Smooth muscle cell (in vitro differentiated cells): ENCODE results near the gene C17orf107. TPM values are rescaled to one million over a fixed set of nuclear protein-coding genes. Genes with fewer than 3 reads are reported as not detected.

ENCODE experiments used
- DNase-seq: peaks from one replicate; lab custom pipeline; 2025; ENCODE audit not compliant: unreplicated experiment; lab: John Stamatoyannopoulos, UW
- H2AFZ ChIP-seq: fragments of 200-600 bp; sonication (generic); 2 replicates; pipeline ENCODE4 v1.6.0; 2016; ENCODE audit warnings: antibody characterized with exemption, low read depth, mild to moderate bottlenecking
- H3F3A ChIP-seq: fragments of 200-600 bp; sonication (generic); 2 replicates; pipeline ENCODE4 v1.6.0; 2017; ENCODE audit warnings: antibody characterized with exemption, low read depth
- H3K27ac ChIP-seq: fragments of 200-600 bp; sonication (generic); 2 replicates; pipeline ENCODE4 v1.5.1; 2016; ENCODE audit warnings: low read depth, mild to moderate bottlenecking
- H3K27me3 ChIP-seq: fragments of 200-600 bp; sonication (generic); 2 replicates; pipeline ENCODE4 v1.6.1; 2016; ENCODE audit warnings: low read depth, mild to moderate bottlenecking
- H3K36me3 ChIP-seq: fragments of 200-600 bp; sonication (generic); 2 replicates; pipeline ENCODE4 v1.5.1; 2016; ENCODE audit warnings: low read depth
- H3K4me1 ChIP-seq: fragments of 200-600 bp; sonication (generic); 2 replicates; pipeline ENCODE4 v1.5.1; 2016; ENCODE audit warnings: low read depth
- H3K4me2 ChIP-seq: fragments of 200-600 bp; sonication (generic); 2 replicates; pipeline ENCODE4 v1.6.0; 2016; ENCODE audit warnings: mild to moderate bottlenecking
- H3K4me3 ChIP-seq: fragments of 200-600 bp; sonication (generic); 2 replicates; pipeline ENCODE4 v1.5.1; 2016; ENCODE audit warnings: mild to moderate bottlenecking
- H3K79me2 ChIP-seq: fragments of 200-600 bp; sonication (generic); 2 replicates; pipeline ENCODE4 v1.6.0; 2016; ENCODE audit warnings: low read depth, mild to moderate bottlenecking
- H3K9ac ChIP-seq: fragments of 200-600 bp; sonication (generic); 2 replicates; pipeline ENCODE4 v1.6.0; 2016; ENCODE audit warnings: low read depth
- H3K9me3 ChIP-seq: fragments of 200-600 bp; sonication (generic); replicated peaks from 2 replicates; pipeline ENCODE4 v1.5.1; 2016; ENCODE audit warnings: low read depth
- H4K20me1 ChIP-seq: fragments of 200-600 bp; sonication (generic); 2 replicates; pipeline ENCODE4 v1.6.0; 2016; ENCODE audit warnings: low read depth
- CTCF ChIP-seq: fragments of 200-600 bp; sonication (generic); IDR thresholded peaks from 2 replicates; pipeline ENCODE4 v1.5.1; 2017; ENCODE audit warnings: borderline replicate concordance, mild to moderate bottlenecking, antibody characterized with exemption; ENCODE audit not compliant: insufficient read depth, poor library complexity, severe bottlenecking
- WGBS: methylation state at CpG from one replicate; pipeline ENCODE4 v1.1.7; 2016; ENCODE audit warnings: low lambda C conversion rate; 5-methylcytosine and 5-hydroxymethylcytosine counted together
- polyA plus RNA-seq: library from polyadenylated mRNA; unstranded; fragments of >200 nt; fragmentation: Nextera tagmentation; extraction: Ambion mirVana; gene quantifications from 2 replicates; pipeline ENCODE4 v1.2.1, GENCODE V29; 2016
- total RNA-seq: library from RNA; depleted of rRNA; stranded (reverse); fragments of >200 nt; gene quantifications from 2 replicates; pipeline ENCODE4 v1.2.3, GENCODE V29; 2014

The C17orf107 gene
- total and polyA plus RNA-seq, 2 experiments from 2014 or later, result 5.0 to 10.7 TPM

DNA sequence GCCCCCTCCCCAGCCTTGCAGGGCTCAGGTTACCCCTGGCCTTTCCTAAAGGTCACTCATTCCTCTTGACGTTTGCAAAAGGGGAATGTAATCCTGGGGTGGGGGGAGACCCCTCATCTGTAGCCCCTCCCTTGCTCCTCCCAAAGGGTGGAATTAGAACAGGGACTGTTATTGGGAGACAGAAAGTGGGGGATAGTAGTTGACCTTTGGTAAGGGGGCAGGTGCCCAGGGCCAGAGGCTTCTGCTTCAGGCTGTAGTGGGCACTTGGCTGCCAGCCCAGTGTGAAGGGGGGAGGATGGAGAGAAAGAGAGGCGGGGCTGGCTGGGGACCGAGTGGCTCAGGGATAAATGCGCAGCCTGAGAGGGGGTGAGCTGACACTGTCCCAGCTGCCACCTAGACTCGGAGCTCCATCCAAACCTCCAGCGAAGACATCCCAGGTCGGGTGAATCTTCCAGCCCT, 51.4 kb downstream of the C17orf107 start, which contains the start of gene ENO3:
TSS of gene ENO3 (plus strand) at position 374 of the 459 bp plus-strand sequence. CDS start 711 bp downstream, outside the sequence.
- Histone ChIP-seq H3K9ac (peak within 1 kb of the TSS; percentile 72), H4K20me1 (peaks cover 20% of the 10 kb centered on the region), H3K27me3 (no peaks in the 10 kb centered on the region), H3K4me1 (peaks cover 29% of the 10 kb centered on the region), H3K4me2 (peak within 1 kb of the TSS; percentile 90), H3K9me3 (no peaks in the 10 kb centered on the region), H3K4me3 (peak within 1 kb of the TSS; percentile 96), H2AFZ (peak within 1 kb of the TSS; percentile 74), H3K27ac (peak within 1 kb of the TSS; percentile 96), H3K36me3 (no peaks in the 10 kb centered on the region), H3K79me2 (peaks cover 24% of the 10 kb centered on the region), H3F3A (peaks cover 22% of the 10 kb centered on the region)
- WGBS, result 42% methylated on average over 6 of the region's 7 CpGs
- DNase-seq, result no peak
- TF ChIP-seq CTCF, result no peak

DNA sequence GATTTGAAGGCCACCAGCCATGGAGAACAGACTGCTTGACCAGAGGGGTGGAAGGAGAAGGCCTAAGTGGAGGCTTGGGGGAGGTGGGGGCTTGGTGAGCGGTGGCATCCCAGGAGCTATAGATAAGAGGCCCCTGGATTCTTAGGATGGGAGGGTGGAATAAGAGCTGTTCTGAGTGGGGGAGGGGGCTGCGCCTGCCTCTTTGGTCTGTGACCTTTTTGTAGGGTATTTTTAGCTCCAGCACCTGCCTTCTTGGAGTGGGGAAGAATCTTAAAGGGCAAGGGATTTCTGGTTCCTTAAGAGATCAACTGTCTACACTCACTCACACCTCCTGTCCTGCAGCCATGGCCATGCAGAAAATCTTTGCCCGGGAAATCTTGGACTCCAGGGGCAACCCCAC, 52.1 kb downstream of the C17orf107 start:
- Histone ChIP-seq H3K9ac (no peak overlapping the region), H3F3A (peaks cover 16% of the 10 kb centered on the region), H2AFZ (no peak overlapping the region), H4K20me1 (peaks cover 12% of the 10 kb centered on the region), H3K27ac (no peak overlapping the region), H3K27me3 (no peaks in the 10 kb centered on the region), H3K4me3 (no peak overlapping the region), H3K9me3 (no peaks in the 10 kb centered on the region), H3K4me2 (no peak overlapping the region), H3K79me2 (peaks cover 17% of the 10 kb centered on the region), H3K4me1 (peaks cover 23% of the 10 kb centered on the region), H3K36me3 (no peaks in the 10 kb centered on the region)
- TF ChIP-seq CTCF, result no peak
- DNase-seq, result no peak
- 70% methylated on average over 3 of the region's 3 CpGs for WGBS

Other genes with a start within 250 kb of the C17orf107 start
- 11.6 and 32.0 TPM in 2 replicates for gene PELP1, start 195.4 kb upstream of the C17orf107 start, total RNA-seq
- gene PELP1, start 195.4 kb upstream of the C17orf107 start, polyA plus RNA-seq, result 31.1 and 33.6 TPM in 2 replicates
- 1.1 and 4.0 TPM in 2 replicates for gene ARRB2, start 188.9 kb upstream of the C17orf107 start, total RNA-seq
- gene ARRB2, start 188.9 kb upstream of the C17orf107 start, polyA plus RNA-seq, result 6.6 and 7.6 TPM in 2 replicates
- gene MED11, start 168.1 kb upstream of the C17orf107 start, total RNA-seq, result 10.9 and 25.0 TPM in 2 replicates
- gene MED11, start 168.1 kb upstream of the C17orf107 start, polyA plus RNA-seq, result 20.4 and 34.1 TPM in 2 replicates
- gene ZMYND15, start 159.7 kb upstream of the C17orf107 start, total RNA-seq, result not detected in 2 replicates
- 0.54 TPM in 1 of 2 replicates, not detected in the other for gene ZMYND15, start 159.7 kb upstream of the C17orf107 start, polyA plus RNA-seq
- gene CXCL16, start 159.6 kb upstream of the C17orf107 start, total RNA-seq, result 2.4 and 3.2 TPM in 2 replicates
- gene CXCL16, start 159.6 kb upstream of the C17orf107 start, polyA plus RNA-seq, result 2.3 and 9.2 TPM in 2 replicates
- gene TM4SF5, start 127.7 kb upstream of the C17orf107 start, total RNA-seq, result not detected in 2 replicates
- gene TM4SF5, start 127.7 kb upstream of the C17orf107 start, polyA plus RNA-seq, result not detected in 2 replicates
- gene VMO1, start 113.2 kb upstream of the C17orf107 start, total RNA-seq, result not detected in 2 replicates
- 0.44 and 0.94 TPM in 2 replicates for gene VMO1, start 113.2 kb upstream of the C17orf107 start, polyA plus RNA-seq
- not detected in 2 replicates for gene GLTPD2, start 110.6 kb upstream of the C17orf107 start, total RNA-seq
- gene GLTPD2, start 110.6 kb upstream of the C17orf107 start, polyA plus RNA-seq, result 0.82 and 0.89 TPM in 2 replicates
- gene PSMB6, start 103.4 kb upstream of the C17orf107 start, total RNA-seq, result 139 and 162 TPM in 2 replicates
- 434 and 438 TPM in 2 replicates for gene PSMB6, start 103.4 kb upstream of the C17orf107 start, polyA plus RNA-seq
- gene PLD2, start 92.4 kb upstream of the C17orf107 start, total RNA-seq, result 19.9 and 20.3 TPM in 2 replicates
- gene PLD2, start 92.4 kb upstream of the C17orf107 start, polyA plus RNA-seq, result 9.9 and 26.4 TPM in 2 replicates
- gene MINK1, start 66.2 kb upstream of the C17orf107 start, total RNA-seq, result 25.3 and 26.6 TPM in 2 replicates
- gene MINK1, start 66.2 kb upstream of the C17orf107 start, polyA plus RNA-seq, result 26.8 and 40.3 TPM in 2 replicates
- gene CHRNE, start 3.6 kb downstream of the C17orf107 start, total RNA-seq, result 1.7 and 4.3 TPM in 2 replicates
- gene CHRNE, start 3.6 kb downstream of the C17orf107 start, polyA plus RNA-seq, result 0.83 and 2.7 TPM in 2 replicates
- gene GP1BA, start 32.7 kb downstream of the C17orf107 start, total RNA-seq, result not detected in 2 replicates
- gene GP1BA, start 32.7 kb downstream of the C17orf107 start, polyA plus RNA-seq, result 0.07 and 0.41 TPM in 2 replicates
- 29.9 and 39.3 TPM in 2 replicates for gene SLC25A11, start 40.5 kb downstream of the C17orf107 start, total RNA-seq
- 64.9 and 67.5 TPM in 2 replicates for gene SLC25A11, start 40.5 kb downstream of the C17orf107 start, polyA plus RNA-seq
- gene RNF167, start 40.7 kb downstream of the C17orf107 start, total RNA-seq, result 23.7 and 39.6 TPM in 2 replicates
- 59.4 and 61.6 TPM in 2 replicates for gene RNF167, start 40.7 kb downstream of the C17orf107 start, polyA plus RNA-seq
- gene PFN1, start 49.0 kb downstream of the C17orf107 start, total RNA-seq, result 681 and 838 TPM in 2 replicates
- 1,482 and 1,485 TPM in 2 replicates for gene PFN1, start 49.0 kb downstream of the C17orf107 start, polyA plus RNA-seq
- gene ENO3, start 51.6 kb downstream of the C17orf107 start, total RNA-seq, result 2.4 and 5.9 TPM in 2 replicates
- 13.1 and 14.5 TPM in 2 replicates for gene ENO3, start 51.6 kb downstream of the C17orf107 start, polyA plus RNA-seq
- gene SPAG7, start 68.3 kb downstream of the C17orf107 start, total RNA-seq, result 59.8 and 70.7 TPM in 2 replicates
- gene SPAG7, start 68.3 kb downstream of the C17orf107 start, polyA plus RNA-seq, result 187 and 192 TPM in 2 replicates
- gene CAMTA2, start 88.1 kb downstream of the C17orf107 start, total RNA-seq, result 5.1 and 11.8 TPM in 2 replicates
- 26.2 and 33.0 TPM in 2 replicates for gene CAMTA2, start 88.1 kb downstream of the C17orf107 start, polyA plus RNA-seq
- gene INCA1, start 98.0 kb downstream of the C17orf107 start, total RNA-seq, result 0.36 TPM in 1 of 2 replicates, not detected in the other
- 1.4 TPM in 2 replicates for gene INCA1, start 98.0 kb downstream of the C17orf107 start, polyA plus RNA-seq
- gene KIF1C, start 98.4 kb downstream of the C17orf107 start, total RNA-seq, result 20.9 and 22.3 TPM in 2 replicates
- 36.2 and 52.3 TPM in 2 replicates for gene KIF1C, start 98.4 kb downstream of the C17orf107 start, polyA plus RNA-seq
- gene SLC52A1, start 135.9 kb downstream of the C17orf107 start, total RNA-seq, result 0.31 and 1.7 TPM in 2 replicates
- gene SLC52A1, start 135.9 kb downstream of the C17orf107 start, polyA plus RNA-seq, result 0.21 and 0.31 TPM in 2 replicates
- gene ZFP3, start 178.9 kb downstream of the C17orf107 start, total RNA-seq, result 0.22 and 0.27 TPM in 2 replicates
- gene ZFP3, start 178.9 kb downstream of the C17orf107 start, polyA plus RNA-seq, result 0.13 and 0.56 TPM in 2 replicates
- gene ZNF232, start 212.3 kb downstream of the C17orf107 start, total RNA-seq, result 11.2 and 12.5 TPM in 2 replicates
- 12.8 and 13.0 TPM in 2 replicates for gene ZNF232, start 212.3 kb downstream of the C17orf107 start, polyA plus RNA-seq
- 0.09 TPM in 1 of 2 replicates, not detected in the other for gene USP6, start 216.5 kb downstream of the C17orf107 start, total RNA-seq
- gene USP6, start 216.5 kb downstream of the C17orf107 start, polyA plus RNA-seq, result 0.08 and 0.09 TPM in 2 replicates